OCI-LY7 (cell line): ENCODE measurements around the gene PTGIR. TPM values are rescaled to one million over a fixed set of nuclear protein-coding genes. Genes with fewer than 3 reads are reported as not detected.

Experiments
- BruUV-seq: library from RNA; stranded (reverse); fragments of 400-500 nt; replicated peaks from 2 replicates; lab custom pipeline; 2021; lab: Mats Ljungman, UMichigan
- CTCF ChIA-PET: fragments of 300-600 bp; sonication (Branson Sonifier 250); formaldehyde crosslinking; loops from one replicate; lab custom pipeline; 2022; ENCODE audit warnings: antibody characterized with exemption; ENCODE audit not compliant: unreplicated experiment; lab: Charles Lee
- POLR2A ChIA-PET: fragments of 300-600 bp; sonication (Branson Sonifier 250); formaldehyde crosslinking; loops from one replicate; lab custom pipeline; 2022; ENCODE audit warnings: antibody characterized with exemption; lab: Charles Lee
- DNase-seq: peaks from one replicate; pipeline ENCODE4 v3.0.0-alpha.2; 2015; ENCODE audit warnings: low spot score
- H2AFZ ChIP-seq: fragments of 200-600 bp; sonication (generic), shearing (Covaris generic); 2 replicates; pipeline ENCODE4 v1.6.1; 2014; ENCODE audit warnings: mild to moderate bottlenecking, antibody characterized with exemption, low read length, moderate library complexity
- H3K27ac ChIP-seq: fragments of 200-600 bp; sonication (generic); 2 replicates; pipeline ENCODE4 v1.5.1; 2014; ENCODE audit warnings: mixed run types, low read depth, mild to moderate bottlenecking, moderate library complexity, low read length, inconsistent platforms; ENCODE audit not compliant: poor library complexity, severe bottlenecking
- H3K36me3 ChIP-seq: fragments of 200-600 bp; sonication (generic); 2 replicates; pipeline ENCODE4 v1.6.1; 2014; ENCODE audit warnings: mild to moderate bottlenecking, antibody characterized with exemption, low read length, moderate library complexity, mixed read lengths; ENCODE audit not compliant: insufficient read depth
- H3K4me1 ChIP-seq: fragments of 200-600 bp; sonication (generic); 2 replicates; pipeline ENCODE4 v1.5.1; 2014; ENCODE audit warnings: mild to moderate bottlenecking, low read length; ENCODE audit not compliant: insufficient read depth, poor library complexity, severe bottlenecking
- H3K4me2 ChIP-seq: fragments of 200-600 bp; sonication (generic); 2 replicates; pipeline ENCODE4 v1.6.1; 2014; ENCODE audit warnings: mild to moderate bottlenecking, low read length
- H3K4me3 ChIP-seq: fragments of 200-600 bp; sonication (generic); 2 replicates; pipeline ENCODE4 v1.5.1; 2014; ENCODE audit warnings: mild to moderate bottlenecking, low read depth, low read length; ENCODE audit not compliant: poor library complexity, severe bottlenecking
- H3K79me2 ChIP-seq: fragments of 200-600 bp; sonication (generic); 2 replicates; pipeline ENCODE4 v1.6.1; 2016; ENCODE audit warnings: low read depth, mild to moderate bottlenecking, low read length, moderate library complexity, mixed read lengths; ENCODE audit not compliant: insufficient read depth
- H3K9me2 ChIP-seq: fragments of 200-600 bp; sonication (generic); 2 replicates; pipeline ENCODE4 v1.6.1; 2016; ENCODE audit warnings: mild to moderate bottlenecking, low read length, mixed read lengths; ENCODE audit not compliant: insufficient read depth
- H3K9me3 ChIP-seq: fragments of 200-600 bp; sonication (generic); 2 replicates; pipeline ENCODE4 v1.6.1; 2014; ENCODE audit warnings: mild to moderate bottlenecking, mixed run types, low read length, mixed read lengths
- H4K20me1 ChIP-seq: fragments of 200-600 bp; sonication (generic); 2 replicates; pipeline ENCODE4 v1.6.1; 2014; ENCODE audit warnings: mild to moderate bottlenecking, antibody characterized with exemption, low read length, moderate library complexity, mixed read lengths; ENCODE audit not compliant: insufficient read depth
- EZH2phosphoT487 ChIP-seq: fragments of 200-600 bp; sonication (generic); IDR thresholded peaks from 2 replicates; pipeline ENCODE4 v1.6.1; 2018; ENCODE audit warnings: low read depth, borderline replicate concordance, mild to moderate bottlenecking, mixed run types, antibody characterized with exemption, low read length, moderate library complexity, mixed read lengths
- intact Hi-C: fragments of 100-400 bp; cut with micrococcal nuclease; formaldehyde crosslinking; loops from one replicate; pipeline ENCODE4 v1.10.0; 2022; ENCODE audit not compliant: unreplicated experiment
- total RNA-seq, 2 experiments: library from RNA; depleted of rRNA in 1 of 2; stranded (reverse); fragments of >200 nt in 1 of 2; shearing (Covaris generic) in 1 of 2; gene quantifications; 2 replicates each; pipeline ENCODE4 v1.2.3, GENCODE V29; 2014 to 2022
- TF ChIP-seq, protein P1 (sequence below): fragments of 200-600 bp; sonication (generic); conservative IDR thresholded peaks from 2 replicates; pipeline ENCODE4 v1.5.1; 2014; ENCODE audit warnings: mild to moderate bottlenecking, antibody characterized with exemption, low read length, moderate library complexity, mixed read lengths

Gene PTGIR
- total RNA-seq, 2 experiments from 2014 or later, result 0.25 TPM; not detected in 1

DNA sequence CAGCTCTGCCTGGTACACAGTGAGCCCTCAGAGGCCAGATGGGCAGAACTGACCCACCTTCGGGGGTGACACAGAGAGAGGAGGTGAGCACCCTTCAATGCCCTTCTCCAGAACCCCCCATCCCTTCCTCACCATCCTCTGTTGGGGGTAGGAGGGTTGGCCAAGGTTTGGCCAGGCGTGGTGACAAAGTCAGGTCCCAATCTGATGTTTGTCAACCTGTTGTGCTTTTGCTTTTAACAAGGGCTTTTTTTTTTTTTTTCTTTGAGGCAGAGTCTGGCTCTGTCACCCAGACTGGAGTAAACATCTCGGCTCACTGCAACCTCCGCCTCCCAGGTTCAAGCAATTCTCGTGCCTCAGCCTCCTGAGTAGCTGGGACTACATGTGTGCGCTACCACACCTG, 7.3 kb downstream of the PTGIR start:
- Histone ChIP-seq H3K27ac (peak overlapping the region; percentile 44), H3K4me1 (peaks cover 61% of the 10 kb centered on the region), H4K20me1 (no peaks in the 10 kb centered on the region), H3K79me2 (no peaks in the 10 kb centered on the region), H2AFZ (peak overlapping the region; percentile 92; the same call in 1 of the 2 replicates), H3K9me3 (no peaks in the 10 kb centered on the region), H3K36me3 (no peaks in the 10 kb centered on the region), H3K4me3 (no peak overlapping the region), H3K4me2 (peak overlapping the region; percentile 70), H3K9me2 (no peaks in the 10 kb centered on the region)
- no peak for DNase-seq
- ChIA-PET CTCF (interaction anchor here (0.6 to 1.5 kb wide), 2 partner anchors 44 to 731 kb away, joined by 3 to 8 read pairs; no protein-coding TSS in a partner anchor), POLR2A (interaction anchor here (0.7 kb wide), 2 partner anchors 44 to 74 kb away, joined by 3 read pairs; no protein-coding TSS in a partner anchor)
- intact Hi-C loops, result no loop called here
- BruUV-seq, result no TSS peak
- TF ChIP-seq, protein P1, sequence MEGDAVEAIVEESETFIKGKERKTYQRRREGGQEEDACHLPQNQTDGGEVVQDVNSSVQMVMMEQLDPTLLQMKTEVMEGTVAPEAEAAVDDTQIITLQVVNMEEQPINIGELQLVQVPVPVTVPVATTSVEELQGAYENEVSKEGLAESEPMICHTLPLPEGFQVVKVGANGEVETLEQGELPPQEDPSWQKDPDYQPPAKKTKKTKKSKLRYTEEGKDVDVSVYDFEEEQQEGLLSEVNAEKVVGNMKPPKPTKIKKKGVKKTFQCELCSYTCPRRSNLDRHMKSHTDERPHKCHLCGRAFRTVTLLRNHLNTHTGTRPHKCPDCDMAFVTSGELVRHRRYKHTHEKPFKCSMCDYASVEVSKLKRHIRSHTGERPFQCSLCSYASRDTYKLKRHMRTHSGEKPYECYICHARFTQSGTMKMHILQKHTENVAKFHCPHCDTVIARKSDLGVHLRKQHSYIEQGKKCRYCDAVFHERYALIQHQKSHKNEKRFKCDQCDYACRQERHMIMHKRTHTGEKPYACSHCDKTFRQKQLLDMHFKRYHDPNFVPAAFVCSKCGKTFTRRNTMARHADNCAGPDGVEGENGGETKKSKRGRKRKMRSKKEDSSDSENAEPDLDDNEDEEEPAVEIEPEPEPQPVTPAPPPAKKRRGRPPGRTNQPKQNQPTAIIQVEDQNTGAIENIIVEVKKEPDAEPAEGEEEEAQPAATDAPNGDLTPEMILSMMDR, result no peak
- TF ChIP-seq EZH2phosphoT487, result no peak

DNA sequence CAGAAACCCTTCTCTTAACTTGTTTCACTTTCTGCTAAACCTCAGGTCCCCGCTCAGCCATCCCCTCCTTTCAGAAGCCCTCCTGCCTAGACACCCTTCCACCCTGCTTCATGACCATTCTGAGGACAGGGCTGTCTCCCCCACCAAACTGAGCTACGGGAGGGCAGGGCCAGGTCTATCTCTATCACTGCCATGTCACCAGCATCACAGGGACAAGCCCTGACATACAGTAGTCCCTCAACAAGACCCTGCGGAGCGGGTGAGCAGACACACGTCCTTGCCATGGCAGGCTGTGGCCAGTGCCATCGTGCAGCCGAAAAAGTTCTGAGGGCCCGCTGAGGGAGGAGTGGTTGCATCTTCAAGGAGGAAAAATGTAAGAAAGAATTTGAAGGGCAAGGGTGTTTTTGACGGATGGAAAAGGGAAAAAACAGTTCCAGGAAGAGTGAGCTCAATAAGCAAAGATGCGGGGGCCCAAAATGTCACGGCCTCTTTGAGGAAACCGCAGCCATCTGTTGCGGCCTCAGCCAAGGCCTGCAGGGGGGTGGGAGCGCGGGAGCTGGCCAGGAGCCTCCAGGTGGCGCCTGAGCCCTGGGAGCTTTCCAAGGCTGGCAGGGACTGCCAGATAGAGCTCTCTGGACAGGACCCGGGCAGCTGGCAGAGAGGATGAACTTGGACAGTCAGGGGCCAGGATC, 8.1 kb downstream of the PTGIR start:
- peak overlapping the region; percentile 92 for H2AFZ ChIP-seq
- no peaks in the 10 kb centered on the region for H3K36me3 ChIP-seq
- H3K4me2 ChIP-seq, result peak overlapping the region; percentile 70
- ChIA-PET CTCF (interaction anchor here (0.7 to 1.5 kb wide), 2 partner anchors 11 to 45 kb away, joined by 4 to 8 read pairs; no protein-coding TSS in a partner anchor), POLR2A (interaction anchor here (0.7 kb wide), 1 partner anchor 99 kb away, joined by 5 read pairs; no protein-coding TSS in a partner anchor)
- intact Hi-C loops, result loop anchor here (1.0 kb wide), 1 partner anchor 103 kb away; no protein-coding TSS in a partner anchor
- TF ChIP-seq, protein P1, result peak; percentile 79
- no peak for TF ChIP-seq EZH2phosphoT487
- no TSS peak for BruUV-seq
- H3K4me1 ChIP-seq, result peaks cover 70% of the 10 kb centered on the region
- peak overlapping the region; percentile 44 for H3K27ac ChIP-seq
- H4K20me1 ChIP-seq, result no peaks in the 10 kb centered on the region
- H3K9me3 ChIP-seq, result no peaks in the 10 kb centered on the region
- peak overlapping the region; percentile 3 for H3K4me3 ChIP-seq
- DNase-seq, result peak; percentile 65
- no peaks in the 10 kb centered on the region for H3K79me2 ChIP-seq
- no peaks in the 10 kb centered on the region for H3K9me2 ChIP-seq
